ENCODE measurements around the gene ATP11B.

Gene ATP11B

DNA sequence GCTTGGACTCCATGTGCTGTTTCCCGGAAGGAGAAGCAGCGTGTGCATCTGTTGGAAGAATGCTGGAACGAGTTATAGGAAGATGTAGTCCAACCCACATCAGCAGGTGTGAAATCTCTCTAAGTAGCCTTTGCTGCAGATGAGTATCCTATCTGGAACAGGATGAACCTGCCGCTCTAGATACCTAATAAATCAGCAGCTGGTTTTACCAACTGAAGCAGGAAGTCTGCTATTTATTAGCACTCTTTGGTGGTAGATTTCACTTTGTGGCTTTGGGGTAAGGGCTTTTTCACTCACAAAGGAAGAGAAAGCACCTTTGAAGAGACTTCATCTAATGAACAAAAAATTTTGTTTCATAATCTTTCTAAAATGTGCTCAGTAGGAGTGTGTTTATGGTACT is 120.6 kb downstream of the ATP11B start:
- no peak for DNase-seq

DNA sequence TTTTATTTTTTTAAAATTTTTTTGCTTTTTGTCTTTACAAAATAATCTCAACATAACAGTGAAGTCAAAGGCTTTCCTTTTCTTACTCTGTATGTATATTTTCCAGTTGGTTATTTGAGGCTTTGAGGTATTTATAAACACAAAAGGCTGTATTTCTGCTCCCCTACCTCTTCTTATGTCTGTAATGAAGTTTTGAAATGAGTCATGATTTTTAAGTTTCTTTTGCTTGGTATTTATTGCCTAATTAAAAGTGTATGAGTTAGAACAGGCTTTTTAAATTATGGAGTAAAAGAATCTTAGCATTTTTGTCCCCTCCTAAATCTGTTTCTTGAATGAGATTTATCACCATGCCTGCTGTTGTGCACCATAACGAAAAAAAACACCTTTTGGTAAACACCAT is 121.0 kb downstream of the ATP11B start:
- no peak for DNase-seq

DNA sequence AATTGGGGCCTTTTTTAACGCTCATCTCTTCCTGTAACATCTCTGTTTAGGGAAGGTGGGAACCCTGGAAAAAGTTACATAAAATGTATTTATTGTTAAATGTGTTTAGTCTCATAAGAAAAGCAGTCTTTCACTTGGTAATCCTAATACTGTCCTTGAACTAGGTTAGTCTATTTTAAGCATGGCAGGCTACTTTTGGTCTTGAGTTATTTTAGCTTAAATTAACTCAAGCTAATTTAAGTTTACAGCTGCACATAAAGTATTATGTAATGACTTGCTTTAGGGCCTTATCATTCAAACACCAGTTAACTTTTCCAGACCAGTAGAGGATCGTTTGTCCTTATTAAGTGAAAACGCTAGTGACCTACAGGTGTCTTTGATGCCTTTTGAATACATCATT is 123.8 kb downstream of the ATP11B start:
- DNase-seq, result no peak

DNA sequence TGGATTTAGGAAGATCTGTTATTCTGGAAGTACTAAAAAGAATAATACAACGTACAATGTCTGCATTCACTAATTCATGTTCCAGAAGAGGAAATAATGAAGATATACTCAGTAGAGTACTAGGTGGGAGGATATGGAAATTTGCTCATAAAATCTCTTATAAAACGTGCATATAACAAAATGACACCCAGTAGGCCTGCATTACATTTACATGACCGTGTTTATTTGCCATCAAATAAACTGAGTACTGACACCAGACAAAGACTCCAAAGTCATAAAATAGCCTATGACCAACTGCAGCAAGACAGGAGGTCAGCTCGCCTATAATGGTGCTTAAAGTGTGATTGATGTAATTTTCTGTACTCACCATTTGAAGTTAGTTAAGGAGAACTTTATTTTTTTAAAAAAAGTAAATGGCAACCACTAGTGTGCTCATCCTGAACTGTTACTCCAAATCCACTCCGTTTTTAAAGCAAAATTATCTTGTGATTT is 126.6 kb downstream of the ATP11B start:
- no peak for DNase-seq

DNA sequence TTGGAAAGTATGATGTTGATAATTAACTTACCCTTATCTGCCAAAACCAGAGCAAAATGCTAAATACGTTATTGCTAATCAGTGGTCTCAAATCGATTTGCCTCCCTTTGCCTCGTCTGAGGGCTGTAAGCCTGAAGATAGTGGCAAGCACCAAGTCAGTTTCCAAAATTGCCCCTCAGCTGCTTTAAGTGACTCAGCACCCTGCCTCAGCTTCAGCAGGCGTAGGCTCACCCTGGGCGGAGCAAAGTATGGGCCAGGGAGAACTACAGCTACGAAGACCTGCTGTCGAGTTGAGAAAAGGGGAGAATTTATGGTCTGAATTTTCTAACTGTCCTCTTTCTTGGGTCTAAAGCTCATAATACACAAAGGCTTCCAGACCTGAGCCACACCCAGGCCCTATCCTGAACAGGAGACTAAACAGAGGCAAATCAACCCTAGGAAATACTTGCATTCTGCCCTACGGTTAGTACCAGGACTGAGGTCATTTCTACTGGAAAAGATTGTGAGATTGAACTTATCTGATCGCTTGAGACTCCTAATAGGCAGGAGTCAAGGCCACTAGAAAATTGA is 127.3 kb downstream of the ATP11B start:
- DNase-seq, result peak; percentile 4

DNA sequence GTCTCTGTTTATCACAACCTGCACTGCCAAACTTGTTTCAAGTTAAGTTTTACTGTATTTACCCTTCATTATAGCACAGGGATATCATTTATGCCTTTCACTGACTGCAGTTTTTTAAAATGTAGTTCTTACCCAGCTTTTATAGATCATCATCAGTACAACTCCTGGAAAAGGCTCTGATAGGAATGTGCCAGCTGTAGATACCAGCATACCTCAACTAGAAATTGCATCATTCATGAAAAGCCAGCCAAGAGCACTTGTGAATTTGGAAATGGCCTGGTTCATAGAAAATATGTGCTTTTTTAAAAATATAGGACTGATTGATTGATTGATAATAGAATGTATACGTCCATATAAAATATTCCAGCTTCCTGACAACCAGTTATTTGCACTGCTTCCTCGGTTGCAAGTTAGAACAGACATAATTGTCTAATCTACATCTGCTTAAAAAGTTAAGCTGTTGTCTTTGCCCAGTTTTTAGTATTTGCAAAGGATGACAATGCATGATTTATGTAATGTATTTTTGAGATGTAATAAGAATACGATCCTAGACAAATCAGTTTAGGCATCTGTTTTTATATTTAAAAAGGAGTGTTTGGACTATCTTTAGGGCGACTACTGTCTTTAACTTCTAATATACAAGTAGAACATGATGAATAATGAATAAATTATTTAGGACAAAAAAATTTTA is 128.5 kb downstream of the ATP11B start:
- DNase-seq, result peak; percentile 54

DNA sequence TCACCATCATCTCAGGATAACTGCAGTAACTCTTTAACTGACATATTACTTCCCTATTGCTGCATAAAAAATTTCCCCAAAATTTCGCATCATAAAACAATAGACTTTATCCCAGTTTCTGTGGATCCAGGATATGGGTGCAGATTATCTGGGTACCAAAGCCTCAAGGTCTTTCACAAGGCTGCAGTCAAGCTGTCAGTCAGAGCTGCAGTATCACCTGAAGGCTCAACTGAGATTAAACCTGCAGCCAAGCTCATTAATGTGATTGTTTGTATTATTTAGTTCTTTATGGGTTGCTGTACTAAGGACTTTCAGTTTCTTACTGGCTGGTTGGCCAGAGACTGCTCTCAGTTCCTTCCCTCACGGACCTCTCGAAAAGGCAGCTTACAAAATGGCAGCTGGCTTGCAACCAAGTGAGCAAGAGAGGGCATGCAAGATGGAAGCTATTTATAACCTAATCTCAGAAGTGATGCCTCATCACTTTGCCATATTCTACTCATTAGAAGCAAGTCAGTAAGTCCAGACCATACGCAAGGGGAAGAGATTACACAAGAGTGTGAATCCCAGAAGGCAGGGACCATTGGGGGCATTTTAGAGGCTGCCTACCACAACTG is 132.1 kb downstream of the ATP11B start:
- DNase-seq, result peak; percentile 55

DNA sequence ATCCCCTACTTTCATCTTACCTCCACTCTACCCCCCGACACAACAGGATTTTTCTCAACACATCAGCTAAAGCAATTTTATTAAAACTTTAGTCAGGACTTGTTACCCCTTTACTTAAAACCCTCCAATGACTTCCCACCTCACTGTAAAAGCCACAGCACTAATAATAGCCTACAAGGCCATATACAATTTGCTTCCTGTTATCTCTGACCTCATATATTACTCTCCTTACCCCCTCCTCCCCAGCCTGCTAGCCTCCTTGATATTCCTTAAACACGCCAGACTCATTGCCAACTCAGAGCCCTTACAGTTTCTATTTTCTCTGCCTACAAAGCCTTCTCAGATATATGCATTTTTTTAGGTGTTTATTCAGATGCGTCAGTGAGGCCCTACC is 132.6 kb downstream of the ATP11B start:
- DNase-seq, result no peak

DNA sequence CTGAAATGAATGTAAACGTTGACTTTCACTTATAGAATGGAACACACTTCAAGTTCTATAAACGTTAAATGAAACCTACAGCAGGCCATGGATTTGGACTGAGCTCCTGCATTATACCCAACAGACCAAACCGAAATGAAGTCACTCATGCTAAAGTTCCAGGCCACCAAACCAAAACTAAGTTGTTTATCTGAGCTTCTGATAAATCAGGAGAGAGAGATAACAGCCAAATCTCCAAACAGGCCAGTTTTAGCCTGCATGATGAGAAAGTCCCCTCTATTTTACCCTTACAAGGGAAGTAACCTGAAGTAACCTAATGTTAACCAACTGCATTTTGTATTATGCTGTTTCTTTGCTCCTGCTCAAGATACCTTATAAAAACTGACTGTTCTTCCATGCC is 142.5 kb downstream of the ATP11B start:
- DNase-seq, result no peak

DNA sequence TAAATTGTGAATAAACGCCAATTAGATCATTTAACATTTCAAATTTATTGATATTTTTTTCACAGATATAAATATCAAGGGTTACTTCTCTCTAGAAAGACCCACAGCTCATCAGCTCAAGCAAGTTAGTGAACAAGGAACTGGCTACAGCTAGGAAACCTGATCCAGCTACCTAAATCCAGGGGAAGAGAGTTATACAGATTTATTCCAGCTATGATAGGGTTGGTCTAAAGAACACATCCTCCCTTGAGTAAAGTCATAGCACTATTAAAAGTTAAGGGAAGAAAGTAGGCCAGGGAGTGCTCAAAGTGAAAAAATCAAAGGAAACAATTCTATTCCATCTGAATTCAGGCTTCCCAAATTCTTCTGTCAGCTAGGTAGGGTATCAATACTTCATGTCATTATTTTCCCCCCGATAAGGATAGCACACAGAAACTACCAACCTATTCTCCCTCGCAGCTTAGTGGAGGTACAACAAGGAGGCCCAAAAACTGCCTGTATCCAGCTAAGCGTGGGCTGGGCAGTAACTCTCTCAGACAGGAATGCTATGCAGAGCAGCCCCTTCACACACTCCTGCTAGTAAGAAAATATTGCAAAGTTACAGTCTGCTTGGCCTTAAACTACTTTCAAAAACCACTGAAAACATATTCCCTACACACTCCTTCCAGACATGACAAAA is 143.1 kb downstream of the ATP11B start:
- no peak for DNase-seq

DNA sequence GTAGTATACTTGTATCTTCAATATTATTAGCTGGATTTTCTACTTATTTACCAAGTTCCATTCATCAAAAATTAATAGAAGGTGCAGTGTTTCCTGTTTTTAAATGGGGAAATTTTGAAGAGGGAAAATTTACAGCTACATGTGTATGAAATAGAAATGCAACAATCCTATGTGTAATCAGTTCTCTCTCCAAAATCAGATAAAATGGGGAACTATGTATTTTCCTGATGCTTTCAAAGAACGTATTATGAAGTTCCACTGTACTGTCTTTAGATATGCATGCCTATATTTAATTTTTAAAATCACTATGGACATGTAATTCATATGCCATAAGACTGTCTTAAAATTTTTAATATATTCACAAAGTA is 143.6 kb downstream of the ATP11B start:
- DNase-seq, result no peak

DNA sequence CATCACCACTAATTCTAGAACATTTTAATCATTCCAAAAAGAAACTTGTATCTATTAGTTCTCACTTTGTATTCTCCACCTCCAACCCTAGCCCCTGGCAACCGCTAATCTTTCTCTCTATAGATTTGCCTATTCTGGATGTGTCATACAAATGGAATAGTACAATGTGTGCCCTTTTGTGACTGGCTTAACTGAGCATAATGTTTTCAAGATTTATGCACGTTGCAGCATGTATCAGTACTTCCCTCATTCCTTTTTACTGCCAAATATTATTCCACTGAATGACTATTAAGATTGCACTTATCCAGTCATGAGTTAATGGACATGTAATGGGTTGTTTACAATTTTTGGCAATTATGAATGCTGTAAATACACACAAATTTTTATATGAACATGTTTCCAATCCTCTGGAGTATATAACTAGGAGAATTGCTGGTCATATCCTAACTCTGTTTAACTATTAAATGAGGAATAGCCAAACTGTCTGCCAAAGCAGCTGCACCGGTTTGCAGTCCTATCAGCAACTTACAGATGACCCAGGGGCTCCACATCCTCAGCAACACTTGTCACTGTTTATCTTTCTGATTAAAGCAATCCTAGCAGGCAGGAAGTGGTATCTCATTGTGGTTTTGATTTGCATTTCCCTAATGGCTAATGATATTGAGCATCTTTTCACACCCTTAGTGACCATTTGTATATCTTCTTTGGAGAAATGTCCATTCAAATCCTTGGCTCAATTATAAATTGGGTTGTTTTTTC is 144.2 kb downstream of the ATP11B start:
- no peak for DNase-seq

DNA sequence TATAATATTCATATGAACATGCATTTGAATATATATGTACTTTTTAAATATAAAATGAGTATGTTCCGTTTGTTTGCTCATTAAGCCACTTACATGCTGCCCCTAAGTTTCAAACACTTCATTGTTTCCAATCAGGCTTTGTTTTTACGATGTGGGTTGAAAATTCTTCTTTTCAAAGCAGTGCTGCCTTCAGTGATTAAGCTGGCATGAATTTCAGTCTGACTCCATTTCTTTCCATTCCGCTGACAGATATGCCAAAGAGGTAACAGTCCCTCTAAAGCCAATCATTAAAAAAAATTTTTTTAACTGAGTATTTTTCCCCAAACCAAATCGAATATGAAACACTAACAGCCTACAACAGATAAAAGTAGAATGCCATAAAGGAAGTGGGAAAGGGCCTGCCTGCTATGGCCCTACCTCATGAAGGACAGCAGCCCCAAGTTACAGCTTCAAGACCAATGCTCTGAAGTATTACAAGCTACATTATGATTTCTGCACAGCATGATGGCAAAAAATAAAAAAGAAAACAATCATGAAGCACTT is 147.0 kb downstream of the ATP11B start:
- DNase-seq, result no peak

DNA sequence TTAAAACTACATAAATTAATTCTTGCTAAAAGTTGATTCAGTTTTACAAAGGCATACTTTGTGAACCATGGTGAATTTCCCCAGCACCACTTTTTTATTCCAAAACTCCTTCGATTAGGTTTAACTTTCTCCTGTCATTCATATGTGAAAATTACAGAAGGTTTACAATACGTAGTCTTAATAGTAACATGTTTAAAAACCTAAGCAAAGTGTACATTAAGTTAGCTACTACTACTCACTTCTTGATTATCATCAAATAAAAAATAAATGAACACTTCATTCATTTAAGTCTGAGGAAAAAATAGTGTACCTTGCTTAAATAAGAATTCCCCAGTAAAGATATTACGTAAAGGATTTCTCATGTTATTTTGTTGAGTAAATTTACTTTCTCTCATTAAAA is 148.4 kb downstream of the ATP11B start:
- DNase-seq, result no peak

DNA sequence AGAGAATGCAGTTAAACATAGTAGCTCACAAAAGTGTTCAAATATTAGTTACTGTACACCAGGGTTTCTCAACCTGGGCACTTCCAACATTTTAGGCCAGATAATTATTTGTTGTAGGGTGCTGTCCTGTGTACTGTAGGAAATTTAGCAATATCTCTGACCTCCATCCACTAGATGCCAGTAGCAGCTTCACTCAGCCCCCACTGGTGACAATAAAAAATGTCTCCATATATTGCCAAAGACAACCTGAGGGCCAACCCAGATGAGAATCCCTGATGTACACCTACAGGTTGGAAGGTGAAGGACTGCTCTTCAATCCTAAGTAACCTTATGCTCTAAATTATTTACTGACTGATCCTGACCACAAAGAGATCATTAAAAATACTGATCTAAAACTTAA is 154.6 kb downstream of the ATP11B start:
- no peak for DNase-seq

DNA sequence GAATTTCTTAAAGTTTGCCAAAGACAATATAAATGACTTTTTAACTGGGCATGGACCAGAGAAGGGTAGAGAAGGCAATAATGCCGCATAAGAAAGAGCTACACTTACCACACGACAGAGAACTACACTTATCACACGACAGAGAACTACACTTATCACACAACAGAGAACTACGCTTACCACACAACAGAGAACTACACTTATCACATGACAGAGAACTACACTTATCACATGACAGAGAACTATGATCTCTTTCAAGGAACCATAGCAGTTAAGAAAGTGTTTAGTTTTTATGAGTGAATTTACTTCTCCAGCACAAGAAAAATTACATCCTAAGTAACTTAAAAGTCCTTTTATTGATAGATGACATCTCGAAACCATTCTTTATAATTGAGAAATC is 155.0 kb downstream of the ATP11B start:
- no peak for DNase-seq

DNA sequence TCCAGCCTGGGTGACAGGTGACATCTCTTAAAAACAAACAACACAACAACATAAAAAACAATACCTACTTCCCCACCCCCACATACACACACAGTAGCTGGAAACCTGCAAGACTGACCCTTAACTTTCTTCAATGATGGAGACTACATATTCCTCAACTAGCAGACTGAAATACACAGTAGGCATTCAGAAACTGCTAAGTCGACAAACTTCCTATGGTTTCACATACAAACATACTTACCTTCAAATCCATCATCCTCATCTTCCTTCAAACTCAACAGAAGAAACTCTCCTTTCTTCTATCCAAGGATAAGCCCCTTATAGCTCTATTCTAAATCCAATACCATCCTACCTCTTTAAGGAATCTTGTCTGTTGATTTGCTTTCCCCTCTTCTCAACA is 156.4 kb downstream of the ATP11B start:
- no peak for DNase-seq

DNA sequence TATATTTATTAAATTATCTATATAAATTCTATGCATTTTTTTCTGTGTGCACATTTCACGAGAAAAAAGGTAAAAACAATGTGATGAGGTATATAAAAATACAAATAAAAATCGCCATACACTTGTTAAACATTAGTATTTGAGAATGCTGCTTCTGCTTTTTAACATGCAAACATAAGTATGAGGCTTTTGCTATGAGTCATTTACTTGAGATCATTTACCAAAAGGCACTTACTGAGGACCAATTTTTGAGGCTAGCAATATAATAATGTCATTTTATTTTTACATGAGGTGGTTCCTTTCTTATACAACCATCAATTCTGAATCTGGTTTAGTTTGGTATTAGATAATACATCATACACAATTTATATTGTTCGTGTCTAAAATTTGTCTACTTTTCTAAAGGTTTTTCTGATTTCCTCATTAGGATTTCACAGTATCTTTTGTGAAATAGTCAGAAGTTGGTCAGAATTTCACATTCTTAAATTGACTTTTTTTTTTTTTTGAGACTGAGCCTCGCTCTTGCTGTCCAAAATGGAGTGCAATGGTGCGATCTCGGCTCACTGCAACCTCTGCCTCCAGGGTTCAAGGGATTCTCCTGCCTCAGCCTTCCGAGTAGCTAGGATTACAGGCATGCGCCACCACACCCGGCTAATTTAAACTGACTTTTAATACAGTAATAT is 161.4 kb downstream of the ATP11B start:
- DNase-seq, result no peak

DNA sequence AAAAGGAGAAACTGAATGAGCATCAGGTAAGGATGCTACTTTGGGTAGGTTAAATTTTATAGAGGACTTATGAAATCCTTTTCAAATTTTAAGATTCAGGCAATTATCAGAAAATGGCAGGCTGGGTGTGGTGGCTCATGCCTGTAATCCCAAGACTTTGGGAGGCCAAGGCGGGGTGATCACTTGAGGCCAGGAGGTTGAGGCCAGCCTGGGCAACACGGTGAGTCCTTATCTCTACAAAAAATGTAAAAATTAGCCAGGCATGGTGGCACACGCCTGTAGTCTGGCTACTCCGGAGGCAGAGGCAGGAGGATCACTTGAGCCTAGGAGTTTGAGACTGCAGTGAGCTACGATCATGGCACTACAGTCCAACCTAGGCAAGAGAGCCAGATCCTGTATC is 163.9 kb downstream of the ATP11B start:
- DNase-seq, result no peak

DNA sequence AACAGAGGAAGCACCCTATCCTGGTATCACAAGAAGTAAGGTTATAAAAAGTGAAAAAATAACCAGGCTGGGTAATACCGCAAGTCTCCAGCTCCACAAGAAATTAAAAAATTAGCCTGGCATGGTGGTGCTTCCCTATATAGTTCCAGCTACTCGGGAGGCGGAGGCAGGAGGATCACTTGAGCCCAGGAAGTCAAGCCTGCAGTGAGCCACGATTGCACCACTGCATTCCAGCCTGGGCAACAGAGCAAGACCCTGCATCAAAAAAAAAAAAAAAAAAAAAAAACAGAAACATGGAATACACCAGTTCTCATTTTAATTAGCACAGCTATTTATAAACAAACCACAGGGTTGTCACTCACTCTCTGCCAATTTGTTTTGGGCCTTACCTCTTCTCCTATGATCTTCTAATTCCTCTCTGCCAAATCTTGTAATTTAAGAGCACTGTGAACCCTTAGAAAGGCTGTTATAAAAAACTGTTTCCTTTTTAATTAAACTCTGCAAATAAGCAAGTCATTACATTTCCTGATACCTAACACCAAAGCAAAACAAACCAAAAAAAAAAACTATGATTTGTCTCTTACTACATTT is 164.5 kb downstream of the ATP11B start:
- no peak for DNase-seq

DNA sequence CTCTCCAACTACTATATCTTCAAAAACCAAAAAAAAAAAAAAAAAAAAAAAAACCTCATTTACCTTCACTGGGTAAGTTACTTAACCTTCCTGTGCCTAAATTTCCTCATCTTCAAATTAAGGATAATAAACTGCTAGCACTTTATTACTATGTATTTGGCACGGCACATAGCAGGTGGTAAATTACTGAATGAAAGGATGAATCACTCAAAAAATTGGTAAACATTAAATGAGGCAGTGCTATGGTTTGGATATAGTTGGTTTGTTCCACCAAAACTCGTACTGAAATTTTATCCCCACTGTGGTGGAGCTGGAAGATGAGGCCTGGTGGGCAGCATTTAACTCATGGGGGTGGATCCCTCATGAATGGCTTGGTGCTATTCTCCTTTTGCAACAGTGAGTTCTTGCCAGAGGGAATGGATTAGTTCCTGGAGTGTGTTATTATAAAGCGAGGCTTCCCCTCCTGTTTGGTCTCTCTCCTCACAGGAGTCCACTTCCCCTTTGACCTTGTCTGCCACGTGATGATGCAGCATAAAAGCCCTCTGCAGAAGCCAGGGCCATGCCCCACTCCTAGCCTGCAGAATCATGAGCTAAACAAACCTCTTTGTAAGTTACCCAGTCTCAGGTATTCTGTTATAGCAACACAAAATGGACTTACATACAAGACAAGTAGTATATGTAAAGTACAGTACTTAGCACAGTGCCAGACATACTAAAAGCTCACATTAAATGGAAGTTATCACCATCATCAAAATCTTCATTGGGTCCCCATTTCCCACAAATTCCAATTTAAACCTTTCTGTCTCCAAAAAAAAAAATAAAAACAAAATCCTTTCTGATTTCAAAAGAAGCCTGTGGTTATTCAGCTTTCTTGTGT is 166.4 kb downstream of the ATP11B start:
- no peak for DNase-seq
